Progenitor cell of endocrine pancreas (in vitro differentiated cells): ENCODE measurements around the gene TMEM164. TPM values are rescaled to one million over a fixed set of nuclear protein-coding genes. Genes with fewer than 3 reads are reported as not detected.

Experiments
- DNase-seq: peaks from one replicate; pipeline ENCODE4 v3.0.0; 2021; ENCODE audit warnings: low spot score; ENCODE audit not compliant: unreplicated experiment
- H3K27ac Mint-ChIP-seq: 2 replicates; pipeline ENCODE4 v1.8.0; 2021; ENCODE audit warnings: mild to moderate bottlenecking, moderate library complexity, mixed read lengths
- H3K27me3 Mint-ChIP-seq: 2 replicates; pipeline ENCODE4 v1.8.0; 2021; ENCODE audit warnings: mixed read lengths
- H3K36me3 Mint-ChIP-seq: 2 replicates; pipeline ENCODE4 v1.8.0; 2022; ENCODE audit warnings: mixed read lengths; ENCODE audit not compliant: insufficient read depth
- H3K4me1 Mint-ChIP-seq: 2 replicates; pipeline ENCODE4 v1.8.0; 2021; ENCODE audit warnings: low read depth, mixed read lengths
- H3K4me3 Mint-ChIP-seq: 2 replicates; pipeline ENCODE4 v1.8.0; 2021; ENCODE audit warnings: low read depth, mild to moderate bottlenecking, moderate library complexity, mixed read lengths
- H3K9me3 Mint-ChIP-seq: 2 replicates; pipeline ENCODE4 v1.8.0; 2021; ENCODE audit warnings: low read depth, mixed read lengths
- CTCF ChIP-seq: fragments of 200-600 bp; sonication (generic); IDR thresholded peaks from one replicate; pipeline ENCODE4 v1.5.0; 2021; ENCODE audit warnings: antibody characterized with exemption, mild to moderate bottlenecking; ENCODE audit not compliant: unreplicated experiment
- total RNA-seq: library from RNA; stranded (reverse); gene quantifications from 2 replicates; pipeline ENCODE4 v1.2.1, GENCODE V29; 2021

The TMEM164 gene
- total RNA-seq, 1 donor from 2014 or later, result 109 TPM

GRCh38 chrX:110021258-110022022, 18.5 kb downstream of the TMEM164 start:
- Mint-ChIP-seq H3K4me1 (peaks cover 15% of the 10 kb centered on the region), H3K4me3 (no peak overlapping the region), H3K27me3 (no peaks in the 10 kb centered on the region), H3K36me3 (peaks cover 11% of the 10 kb centered on the region), H3K9me3 (no peaks in the 10 kb centered on the region), H3K27ac (no peak overlapping the region)
- TF ChIP-seq CTCF, result no peak
- no peak for DNase-seq

- no peak for TF ChIP-seq CTCF
- Mint-ChIP-seq H3K36me3 (peaks cover 11% of the 10 kb centered on the region), H3K27me3 (no peaks in the 10 kb centered on the region), H3K4me1 (peaks cover 16% of the 10 kb centered on the region), H3K4me3 (no peak overlapping the region), H3K27ac (peak overlapping the region; percentile 34), H3K9me3 (no peaks in the 10 kb centered on the region)
- no peak for DNase-seq
Observed at GRCh38 chrX:110022599-110023448, 19.9 kb downstream of the TMEM164 start.

- Mint-ChIP-seq H3K9me3 (no peaks in the 10 kb centered on the region), H3K4me3 (no peak overlapping the region), H3K36me3 (peaks cover 8% of the 10 kb centered on the region), H3K27me3 (no peaks in the 10 kb centered on the region), H3K4me1 (peaks cover 16% of the 10 kb centered on the region), H3K27ac (peak overlapping the region; percentile 68)
- no peak for TF ChIP-seq CTCF
- DNase-seq, result no peak
Observed at GRCh38 chrX:110025395-110025794, 22.5 kb downstream of the TMEM164 start.

GRCh38 chrX:110026099-110026844, 23.4 kb downstream of the TMEM164 start:
- no peak for TF ChIP-seq CTCF
- Mint-ChIP-seq H3K4me3 (no peak overlapping the region), H3K36me3 (peaks cover 10% of the 10 kb centered on the region), H3K27me3 (no peaks in the 10 kb centered on the region), H3K27ac (peak overlapping the region; percentile 8), H3K9me3 (no peaks in the 10 kb centered on the region), H3K4me1 (peaks cover 16% of the 10 kb centered on the region)
- no peak for DNase-seq
